Stimulated activated CD8-positive, alpha-beta memory T cell treated with anti-CD3 and anti-CD28 coated beads, Interleukin-4, amount 100 ng/mL, for 24 hours (primary cell): ENCODE data around the gene SV2B.
A peak's percentile ranks its signal among the peaks of the same experiment; 100 is the strongest.
"Not testable (repeated sequence)": the region's sequence is repeated elsewhere in the genome, so short reads cannot be mapped to it uniquely, and the experiment has no call there.

Experiments
- DNase-seq: peaks from one replicate; pipeline ENCODE4 v3.0.0-alpha.2; 2020; ENCODE audit warnings: low read depth

SV2B gene

DNA sequence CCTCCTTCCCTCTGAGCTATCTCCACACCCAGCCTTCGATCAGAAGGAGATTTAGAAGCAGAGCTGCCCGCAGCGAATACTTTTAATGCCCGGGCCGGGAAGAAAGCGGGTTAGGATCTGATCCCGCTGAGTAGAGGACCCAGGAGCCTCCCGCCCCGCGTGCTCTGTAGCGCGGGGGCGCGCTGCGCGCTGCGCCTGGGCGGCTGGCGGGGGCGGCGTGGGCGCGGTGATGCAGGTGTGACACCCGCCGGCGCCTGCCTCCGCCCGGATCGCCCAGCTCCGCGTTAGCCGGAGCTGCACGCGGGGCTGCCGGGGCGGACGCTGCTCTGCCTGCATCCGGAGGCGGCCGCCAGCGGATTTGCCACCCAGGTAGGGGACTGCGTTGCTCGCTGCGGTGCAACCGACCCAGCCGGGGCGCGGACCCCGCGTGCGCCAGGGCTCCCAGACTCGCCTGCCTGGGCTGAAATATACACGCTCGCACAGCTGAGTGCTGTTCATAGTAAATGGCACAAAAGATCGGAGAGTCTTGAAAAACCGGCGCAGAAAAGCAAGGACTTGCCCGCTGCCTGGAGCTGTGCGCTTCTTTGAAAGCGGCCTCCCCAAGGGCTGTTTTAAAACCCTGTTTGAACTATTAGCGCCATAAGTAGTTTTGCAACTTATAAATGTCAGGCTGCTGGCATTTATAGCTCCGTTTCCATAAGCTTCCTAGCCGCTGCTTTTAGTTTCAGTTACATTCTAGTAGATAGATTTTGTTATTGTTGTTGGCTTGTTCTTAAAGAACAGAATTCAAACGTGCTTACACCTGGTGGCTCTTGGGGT lies at the start of gene SV2B:
Gene SV2B, plus strand, starts transcription at position 263 of the 819 bp plus-strand sequence. CDS start 126,007 bp downstream, outside the sequence.
- DNase-seq = peak; percentile 7

DNA sequence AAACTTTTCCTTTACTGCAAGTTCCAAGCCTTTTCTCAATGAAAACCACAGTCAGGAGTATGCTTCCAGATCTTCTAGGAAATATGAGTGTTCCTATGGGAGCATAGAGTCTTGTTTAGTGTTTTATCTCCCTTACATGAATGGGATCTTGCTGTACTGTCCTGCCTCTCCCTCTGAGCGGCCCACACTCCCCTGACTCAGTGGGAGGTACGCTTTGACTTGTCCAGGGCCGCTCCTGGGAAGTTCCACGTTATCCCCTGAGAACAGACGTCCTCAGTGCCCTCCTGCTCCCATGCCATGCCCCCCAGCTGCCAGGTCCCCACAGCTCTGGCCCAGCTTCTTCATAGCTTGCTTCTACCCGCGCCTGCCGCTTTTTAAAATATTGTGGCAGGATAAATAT lies 48.8 kb upstream of the SV2B start:
- no peak for DNase-seq

- no peak for DNase-seq
Measured at GRCh38 chr15:91054816-91055215, 45.2 kb upstream of the SV2B start.

GRCh38 chr15:91055548-91056331 lies 44.3 kb upstream of the SV2B start:
- peak; percentile 6 for DNase-seq

- no peak for DNase-seq
Measured at GRCh38 chr15:91061230-91061629, 38.8 kb upstream of the SV2B start.

GRCh38 chr15:91061997-91062396 lies 38.1 kb upstream of the SV2B start:
- no peak for DNase-seq

- no peak for DNase-seq
Measured at GRCh38 chr15:91065505-91065904, 34.6 kb upstream of the SV2B start.

DNA sequence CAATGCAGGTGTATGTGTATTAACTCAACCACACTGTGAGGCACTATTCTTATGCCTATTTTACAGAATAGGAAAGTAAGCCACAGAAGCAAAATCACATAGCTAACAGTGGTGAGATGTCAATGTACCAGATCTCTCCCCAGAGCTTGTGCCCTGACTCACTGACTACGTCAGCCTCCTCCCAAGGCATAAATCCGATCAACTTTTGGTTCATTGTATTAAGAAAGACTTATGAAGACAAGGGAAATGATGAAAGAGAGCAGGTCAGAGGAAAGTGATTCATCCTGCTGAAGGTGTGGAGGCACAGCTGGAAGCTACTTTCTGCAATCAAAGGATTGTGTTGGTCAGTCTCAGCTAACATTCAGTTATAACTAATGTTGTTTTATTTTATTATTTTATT lies 33.0 kb upstream of the SV2B start:
- DNase-seq = no peak

- DNase-seq = no peak
Measured at GRCh38 chr15:91068436-91068835, 31.6 kb upstream of the SV2B start.

GRCh38 chr15:91068966-91069365 lies 31.1 kb upstream of the SV2B start:
- DNase-seq = no peak

DNA sequence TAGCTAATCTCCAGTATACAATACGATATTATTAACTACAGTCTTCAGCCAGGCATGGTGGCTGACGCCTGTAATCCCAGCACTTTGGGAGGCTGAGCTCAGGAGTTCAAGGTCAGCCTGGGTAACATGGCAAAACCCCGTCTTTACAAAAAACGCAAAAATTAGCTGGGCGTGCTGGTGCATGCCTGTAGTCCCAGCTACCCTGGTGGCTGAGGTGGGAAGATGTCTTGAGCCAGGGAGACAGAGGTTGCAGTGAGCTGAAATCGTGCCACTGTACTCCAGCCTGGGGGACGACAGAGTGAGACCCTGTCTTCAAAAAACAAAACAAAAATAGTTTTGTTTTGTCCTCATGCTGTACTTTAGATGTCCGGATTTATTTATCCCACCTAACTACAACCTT lies 29.2 kb upstream of the SV2B start:
- DNase-seq = no peak

DNA sequence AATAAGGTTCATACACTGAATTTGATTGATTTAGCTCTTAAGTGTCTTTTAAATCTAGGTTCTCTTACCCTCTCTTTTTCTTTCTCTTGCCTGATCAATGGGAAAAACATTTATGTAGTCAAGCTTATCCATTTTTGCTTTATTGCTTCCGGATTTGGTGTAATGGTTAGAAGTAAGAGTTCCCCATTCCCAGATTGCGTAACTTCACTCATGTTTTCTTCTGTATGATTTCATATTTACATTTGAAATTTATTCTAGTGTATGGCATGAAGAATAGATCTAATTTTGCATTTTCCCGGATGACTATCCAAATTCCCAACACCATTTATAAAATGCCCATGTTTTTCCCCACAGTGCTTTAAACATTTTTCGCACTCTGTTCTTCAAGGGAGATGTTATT lies 27.9 kb upstream of the SV2B start:
- no peak for DNase-seq

DNA sequence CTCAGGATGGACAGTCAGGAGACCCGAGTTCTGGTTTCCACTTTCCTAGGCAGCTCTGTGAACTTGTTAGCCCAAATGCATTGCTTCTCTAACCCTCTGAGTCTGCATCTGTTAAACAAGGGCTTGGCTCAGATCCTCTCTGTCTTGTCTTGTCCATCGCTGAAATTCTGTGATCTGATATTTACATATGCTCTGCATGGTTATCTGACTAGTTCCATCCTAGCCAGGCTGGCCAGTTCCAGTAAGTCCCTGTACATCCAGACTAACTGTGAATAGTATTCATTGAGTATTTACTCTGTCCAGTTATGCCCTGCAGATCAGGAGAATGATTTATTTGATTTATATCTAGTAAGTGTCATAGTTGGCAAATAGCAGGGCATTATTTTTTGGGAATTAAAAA lies 27.0 kb upstream of the SV2B start:
- DNase-seq = no peak

GRCh38 chr15:91073768-91074167 lies 26.3 kb upstream of the SV2B start:
- DNase-seq = no peak

DNA sequence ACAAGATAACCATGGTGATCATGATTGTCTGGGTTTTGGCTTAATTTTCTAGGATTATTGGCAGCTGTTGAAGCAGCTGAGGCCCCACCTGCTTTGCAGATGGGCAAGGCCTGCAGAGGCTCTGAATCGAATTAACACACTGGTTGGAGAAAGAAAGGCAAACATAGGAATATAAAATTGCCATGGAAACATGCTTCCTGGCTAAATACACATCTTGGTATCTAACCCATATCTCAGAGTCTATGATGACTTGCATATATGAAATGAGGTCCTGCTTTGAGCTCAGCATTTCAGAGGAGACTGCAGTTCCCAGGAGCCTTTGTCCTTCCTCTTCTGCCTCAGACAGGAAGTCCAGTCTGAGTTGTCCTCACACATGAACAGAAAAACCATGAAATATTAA lies 24.3 kb upstream of the SV2B start:
- no peak for DNase-seq

- no peak for DNase-seq
Measured at GRCh38 chr15:91077029-91077428, 23.0 kb upstream of the SV2B start.

GRCh38 chr15:91093866-91094265 lies 6.2 kb upstream of the SV2B start:
- not testable (repeated sequence) for DNase-seq

- no peak for DNase-seq
Measured at GRCh38 chr15:91098451-91098850, 1.6 kb upstream of the SV2B start.

- peak; percentile 7 for DNase-seq
Measured at GRCh38 chr15:91099616-91099994, 452 bp upstream of the SV2B start.

DNA sequence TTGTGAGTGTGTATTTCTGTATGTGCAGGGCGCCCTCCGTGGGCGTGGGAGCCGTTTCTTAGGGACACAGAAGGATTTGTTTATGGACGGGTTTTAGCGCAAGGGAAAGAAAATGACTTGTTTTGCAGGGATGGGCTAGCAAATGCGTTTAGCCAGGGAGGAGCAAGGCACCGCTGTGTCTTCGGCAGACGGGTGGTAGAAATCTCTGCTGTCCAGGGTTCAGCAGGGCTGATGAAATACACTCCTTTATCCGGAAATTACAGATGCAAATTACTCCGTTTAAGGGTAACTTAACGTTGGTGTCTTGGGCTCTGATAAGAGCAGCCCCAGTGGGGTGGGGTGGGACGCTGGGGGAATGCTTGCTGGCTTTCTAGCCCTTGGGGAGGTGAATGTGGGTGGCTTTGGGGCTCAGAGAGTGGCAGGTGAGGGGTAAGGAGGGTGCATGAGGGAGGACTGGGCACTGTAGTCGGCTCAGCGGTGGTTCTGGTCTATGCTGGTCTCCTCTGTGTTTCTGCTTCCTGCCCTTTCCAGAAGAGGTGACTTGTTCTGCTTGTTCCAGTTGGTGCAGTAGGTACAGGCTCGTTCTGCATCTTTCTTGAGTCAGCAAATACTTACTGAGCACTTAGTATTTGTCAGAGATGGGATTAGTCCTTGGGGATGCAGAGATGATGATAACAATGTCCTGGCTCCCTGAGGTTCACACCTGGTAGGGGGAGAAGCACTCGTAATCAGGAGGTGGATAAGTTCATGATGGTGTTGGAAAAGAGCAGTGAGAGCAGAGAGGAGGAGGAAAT lies 954 bp downstream of the SV2B start:
- DNase-seq = no peak

DNA sequence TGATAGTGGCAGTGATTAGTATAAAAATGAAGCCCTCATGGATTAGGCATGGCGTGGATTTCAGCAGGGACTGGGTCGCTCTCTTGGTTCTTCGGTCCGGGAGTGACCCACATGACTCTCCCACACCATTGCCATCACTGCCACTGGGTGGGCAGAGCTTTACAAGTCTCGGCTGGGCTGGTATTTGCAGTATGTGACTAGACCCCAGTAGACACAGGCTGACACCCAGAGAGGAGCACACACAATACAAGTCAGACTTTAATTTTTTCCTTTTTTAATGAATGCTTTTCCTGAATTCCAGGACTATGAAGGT lies 1.5 kb downstream of the SV2B start:
- no peak for DNase-seq

- no peak for DNase-seq
Measured at GRCh38 chr15:91102546-91103330, 2.7 kb downstream of the SV2B start.
